ENCODE data around the gene MBD3L2. TPM values are rescaled to one million over a fixed set of nuclear protein-coding genes. Genes with fewer than 3 reads are reported as not detected.
"Not testable (repeated sequence)": the region's sequence is repeated elsewhere in the genome, so short reads cannot be mapped to it uniquely, and the experiment has no call there.

Gene MBD3L2
- not detected for total RNA-seq
- long read RNA-seq, donor 1: 0 reads
- long read RNA-seq, donor 2: 0 reads

DNA sequence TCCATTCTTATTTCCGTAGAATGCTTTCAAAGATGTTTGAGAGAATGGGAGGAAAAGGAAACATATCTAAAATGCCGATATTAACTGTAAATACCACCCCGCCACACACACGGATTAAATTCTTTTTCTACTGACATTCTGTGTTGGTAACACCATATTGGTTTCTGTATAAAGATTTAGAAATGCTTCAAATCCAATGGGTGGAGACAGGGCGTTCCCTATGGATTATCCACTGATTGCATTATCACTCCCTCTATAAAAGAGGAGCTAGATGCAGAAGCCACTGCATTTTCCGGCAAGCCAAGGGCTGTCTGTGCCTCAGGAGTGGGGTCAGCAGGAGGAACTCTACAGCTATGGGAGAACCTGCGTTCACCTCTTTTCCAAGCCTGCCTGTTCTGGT, at the start of gene MBD3L2:
Gene MBD3L2, plus strand, starts transcription at position 301 of the 400 bp plus-strand sequence. Its CDS starts 53 bp downstream, at position 354.
- DNase-seq (ENCODE audit: low spot score); intact Hi-C loops (cut with DNase I): not testable (repeated sequence)

DNA sequence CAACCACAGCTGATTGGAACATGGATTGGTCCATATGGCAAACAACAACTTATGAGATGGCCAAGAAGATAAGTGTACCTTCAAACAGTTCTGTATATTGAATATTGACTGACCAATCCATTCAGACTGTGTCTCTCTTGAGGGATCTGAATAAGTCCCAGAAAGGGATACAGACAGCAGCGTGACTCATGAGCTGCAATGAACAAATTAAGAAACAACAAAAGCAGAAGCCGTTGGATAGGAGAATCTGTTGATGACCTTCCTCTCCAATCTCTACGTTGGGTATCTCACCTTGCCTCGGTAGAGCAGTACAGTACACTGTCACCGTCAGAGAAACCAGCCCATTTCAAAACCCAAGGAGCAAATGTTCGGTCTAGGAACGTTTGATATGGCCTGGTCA, 49.2 kb upstream of the MBD3L2 start:
- intact Hi-C loops (cut with DNase I): no loop called here

DNA sequence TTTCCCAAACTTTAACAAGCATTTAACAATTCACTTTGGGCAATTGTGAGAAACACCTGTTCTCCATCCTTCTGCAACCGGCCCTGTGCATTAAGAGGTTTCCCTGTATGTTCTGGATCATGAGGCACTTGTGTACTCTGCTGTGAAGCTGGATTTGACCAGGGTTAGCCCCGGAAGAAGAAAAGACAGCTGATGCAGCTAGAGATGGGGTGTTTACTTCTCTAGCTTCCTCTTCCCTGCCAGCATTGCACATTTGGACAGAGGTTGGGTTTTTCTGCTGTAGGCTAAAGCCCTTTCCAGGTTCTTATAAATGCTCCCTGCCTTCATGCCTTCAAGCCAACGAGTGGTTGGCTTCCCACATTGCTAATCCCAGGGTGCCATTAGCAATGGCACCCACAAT, 48.8 kb upstream of the MBD3L2 start:
- DNase-seq (ENCODE audit: low spot score): no peak
- intact Hi-C loops (cut with DNase I): no loop called here

More for the DNA sequence above, 49.2 kb upstream of the MBD3L2 start:
- DNase-seq (ENCODE audit: low spot score): no peak

DNA sequence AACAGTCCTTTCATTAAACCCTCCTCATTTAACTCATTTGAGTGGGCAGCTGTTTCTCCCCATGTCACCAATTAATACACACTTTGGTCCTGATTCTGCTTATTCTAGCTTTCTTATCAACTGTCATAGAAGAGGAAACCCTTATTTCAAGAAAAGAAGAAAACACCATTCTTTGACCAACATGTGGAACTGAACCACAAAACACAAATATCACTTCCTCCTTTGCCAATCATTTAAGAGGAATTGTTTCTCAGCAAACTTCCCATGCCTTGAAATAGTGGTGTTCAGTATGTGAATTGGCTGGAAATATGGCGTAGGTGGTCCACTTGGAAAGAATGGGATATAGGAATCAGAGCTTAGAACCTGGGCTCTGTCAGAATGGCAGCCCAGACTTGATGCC, 48.3 kb upstream of the MBD3L2 start:
- no peak for DNase-seq (ENCODE audit: low spot score)
- intact Hi-C loops (cut with DNase I): no loop called here

DNA sequence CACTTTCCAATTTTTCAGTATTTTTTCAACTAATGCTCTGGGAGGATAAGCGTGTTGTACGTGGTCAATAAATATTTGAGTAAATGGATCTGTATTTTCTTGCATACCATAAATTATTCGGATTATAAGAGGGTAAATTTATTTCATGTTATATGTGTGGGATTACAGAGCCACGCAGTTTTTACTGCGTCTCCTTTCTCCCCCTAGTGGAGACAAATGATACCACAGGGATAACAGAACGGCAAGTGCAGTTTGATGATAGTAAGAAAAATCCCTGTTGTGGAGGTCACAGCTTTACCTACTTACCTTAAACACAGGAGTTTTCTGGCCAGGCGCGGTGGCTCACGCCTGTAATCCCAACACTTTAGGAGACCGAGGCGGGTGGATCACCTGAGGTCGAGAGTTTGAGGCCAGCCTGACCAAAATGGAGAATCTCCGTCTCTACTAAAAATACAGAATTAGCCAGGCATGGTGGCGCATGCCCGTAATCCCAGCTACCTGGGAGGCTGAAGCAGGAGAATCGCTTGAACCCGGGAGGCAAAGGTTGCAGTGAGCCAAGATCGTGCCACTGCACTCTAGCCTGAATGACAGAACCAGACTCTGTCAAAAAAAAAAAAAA, 44.7 kb upstream of the MBD3L2 start:
- intact Hi-C loops (cut with DNase I): no loop called here
- no peak for DNase-seq (ENCODE audit: low spot score)

DNA sequence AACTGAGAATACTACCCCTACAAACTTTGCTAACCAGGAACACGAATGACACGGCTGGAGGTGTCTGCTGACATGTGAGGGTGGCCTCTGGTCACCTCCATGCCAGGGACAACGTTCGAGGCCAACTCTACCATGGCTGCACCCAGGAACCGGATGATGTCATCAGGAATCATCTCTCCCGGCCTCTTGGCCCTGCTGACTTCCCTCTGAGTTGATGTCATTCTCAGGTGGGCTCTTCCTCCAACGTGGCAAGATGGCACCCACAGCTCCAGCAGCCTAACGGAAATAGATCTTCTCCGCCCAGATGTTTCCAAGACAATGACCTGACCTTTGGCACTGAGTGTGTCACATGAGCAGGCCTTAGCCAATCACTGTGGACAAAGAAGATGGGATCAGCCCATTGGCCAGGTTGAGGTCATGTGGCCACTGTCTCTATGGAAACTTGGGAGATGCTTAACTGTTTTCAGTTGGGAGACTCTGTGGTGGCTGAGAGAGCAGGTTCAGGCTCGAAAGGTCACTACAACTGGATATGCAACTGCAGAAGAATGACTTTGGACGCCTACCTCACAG, 42.9 kb upstream of the MBD3L2 start:
- no peak for DNase-seq (ENCODE audit: low spot score)
- intact Hi-C loops (cut with DNase I): no loop called here

DNA sequence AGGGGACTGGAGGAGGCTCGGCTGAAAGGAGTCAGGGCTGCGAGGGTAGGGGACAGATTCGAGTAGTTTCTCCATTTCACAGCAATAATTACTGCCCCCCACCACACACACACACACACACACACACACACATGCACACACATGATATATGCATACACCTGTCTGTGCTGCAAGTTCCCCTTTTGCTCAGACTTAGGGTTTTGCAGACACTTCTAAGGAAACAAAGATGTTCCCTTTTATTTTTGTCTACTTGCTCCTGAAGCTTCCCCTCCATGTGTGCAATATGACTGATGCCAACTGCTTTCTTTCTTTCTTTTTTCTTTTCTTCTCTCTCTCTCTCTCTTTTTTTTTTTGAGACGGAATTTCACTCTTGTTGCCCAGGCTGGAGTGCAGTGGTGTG, 41.3 kb upstream of the MBD3L2 start:
- DNase-seq (ENCODE audit: low spot score): no peak
- intact Hi-C loops (cut with DNase I): no loop called here

DNA sequence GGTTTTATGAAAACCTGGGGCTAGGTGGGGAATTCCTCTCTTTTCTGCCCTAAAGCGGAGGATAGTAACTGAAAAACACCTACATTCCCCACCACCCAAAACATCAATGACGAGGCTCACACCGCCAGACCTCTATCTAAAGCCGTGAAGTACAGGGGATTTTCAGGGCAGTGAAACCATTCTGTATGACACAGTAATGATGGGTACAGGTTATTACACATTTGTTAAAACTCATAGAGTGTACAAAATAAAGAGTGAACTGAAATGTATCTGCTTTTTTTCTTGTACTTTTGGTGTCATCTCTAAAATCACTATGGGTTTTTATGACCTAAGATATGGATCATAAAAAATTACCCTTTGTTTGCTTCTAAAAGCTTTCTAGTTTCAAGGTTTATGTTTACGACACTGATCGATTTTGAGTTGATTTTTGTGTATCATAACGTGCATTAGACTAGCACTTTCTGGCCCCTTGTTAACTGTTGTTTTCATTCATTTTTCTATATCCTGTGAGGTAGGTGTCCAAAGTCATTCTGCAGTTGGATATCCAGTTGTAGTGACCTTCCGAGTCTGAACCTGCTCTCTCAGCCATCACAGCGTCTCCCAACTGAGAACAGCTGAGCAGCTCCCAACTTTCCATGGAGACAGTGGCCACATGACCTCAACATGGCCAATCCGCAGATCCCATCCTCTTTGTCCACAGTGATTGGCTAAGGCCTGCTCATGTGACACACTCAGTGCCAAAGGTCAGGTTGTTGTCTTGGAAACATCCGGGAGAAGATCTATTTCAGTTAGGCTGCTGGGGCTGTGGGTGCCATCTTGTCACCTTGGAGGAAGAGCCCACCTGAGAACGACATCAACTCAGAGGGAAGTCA, 38.2 kb upstream of the MBD3L2 start:
- DNase-seq (ENCODE audit: low spot score): no peak
- intact Hi-C loops (cut with DNase I): no loop called here

DNA sequence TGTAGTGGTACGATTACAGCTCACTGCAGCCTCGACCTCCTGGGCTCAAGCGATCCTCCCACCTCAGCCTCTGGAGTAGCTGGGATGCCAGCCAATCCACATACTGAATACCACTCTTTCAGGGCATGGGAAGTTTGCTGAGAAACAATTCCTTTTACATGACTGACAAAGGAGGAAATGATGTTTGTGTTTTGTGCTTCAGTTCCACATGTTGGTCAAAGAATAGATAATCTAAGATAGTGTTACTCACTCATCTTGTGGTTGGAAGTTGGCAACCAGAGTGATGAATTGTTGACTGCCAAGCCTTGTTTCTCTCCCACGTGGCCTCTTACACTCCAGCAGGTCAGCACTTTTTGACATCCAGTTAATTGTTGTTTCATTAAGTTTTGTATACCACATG, 35.4 kb upstream of the MBD3L2 start:
- intact Hi-C loops (cut with DNase I): no loop called here
- DNase-seq (ENCODE audit: low spot score): no peak

DNA sequence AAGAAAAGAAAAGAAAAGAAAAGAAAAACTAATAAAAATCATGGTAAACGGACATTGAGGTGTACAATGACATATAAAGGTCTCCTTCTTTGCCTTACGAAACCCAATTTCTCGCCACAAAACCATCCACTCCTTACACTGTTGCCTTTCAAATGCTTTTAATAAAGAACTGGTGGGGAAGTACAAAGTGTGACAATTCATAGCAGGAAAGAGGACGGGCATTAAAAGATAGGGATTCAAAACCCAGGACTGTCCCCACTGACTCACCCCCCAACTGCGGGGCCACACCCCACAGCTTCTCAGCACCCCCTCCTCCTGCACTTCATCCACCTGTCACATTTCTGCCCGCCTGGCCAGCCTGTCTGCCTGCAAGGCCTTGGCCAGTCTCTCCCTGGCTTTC, 30.3 kb upstream of the MBD3L2 start:
- no peak for DNase-seq (ENCODE audit: low spot score)
- intact Hi-C loops (cut with DNase I): no loop called here

DNA sequence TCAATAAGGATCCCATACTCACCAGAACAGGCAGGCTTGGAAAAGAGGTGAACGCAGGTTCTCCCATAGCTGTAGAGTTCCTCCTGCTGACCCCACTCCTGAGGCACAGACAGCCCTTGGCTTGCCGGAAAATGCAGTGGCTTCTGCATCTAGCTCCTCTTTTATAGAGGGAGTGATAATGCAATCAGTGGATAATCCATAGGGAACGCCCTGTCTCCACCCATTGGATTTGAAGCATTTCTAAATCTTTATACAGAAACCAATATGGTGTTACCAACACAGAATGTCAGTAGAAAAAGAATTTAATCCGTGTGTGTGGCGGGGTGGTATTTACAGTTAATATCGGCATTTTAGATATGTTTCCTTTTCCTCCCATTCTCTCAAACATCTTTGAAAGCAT, 27.8 kb upstream of the MBD3L2 start, which contains the start of gene MBD3L2B:
Gene MBD3L2B, minus strand, starts transcription at position 101 of the 400 bp plus-strand sequence. Its CDS starts 34 bp downstream, at position 67.
- DNase-seq (ENCODE audit: low spot score); intact Hi-C loops (cut with DNase I): not testable (repeated sequence)

DNA sequence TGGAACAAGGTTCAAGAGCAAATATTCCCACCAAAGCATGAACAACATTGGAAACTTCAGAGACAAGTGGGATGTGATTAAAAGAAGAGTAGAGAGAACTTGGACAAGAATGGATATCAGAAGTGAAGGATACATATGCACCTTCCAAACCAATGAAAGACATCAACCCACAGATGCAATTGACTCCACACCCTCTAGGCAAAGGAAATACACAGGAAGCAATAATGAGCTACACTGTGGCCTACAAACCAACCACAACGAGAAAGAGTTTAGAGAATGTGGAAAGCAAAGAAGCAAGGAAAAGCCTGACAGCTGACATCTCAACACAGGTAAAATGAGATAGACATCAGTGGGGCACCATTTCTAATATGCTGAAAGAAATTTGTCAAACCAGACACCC, 20.3 kb upstream of the MBD3L2 start:
- intact Hi-C loops (cut with DNase I); DNase-seq (ENCODE audit: low spot score): not testable (repeated sequence)

DNA sequence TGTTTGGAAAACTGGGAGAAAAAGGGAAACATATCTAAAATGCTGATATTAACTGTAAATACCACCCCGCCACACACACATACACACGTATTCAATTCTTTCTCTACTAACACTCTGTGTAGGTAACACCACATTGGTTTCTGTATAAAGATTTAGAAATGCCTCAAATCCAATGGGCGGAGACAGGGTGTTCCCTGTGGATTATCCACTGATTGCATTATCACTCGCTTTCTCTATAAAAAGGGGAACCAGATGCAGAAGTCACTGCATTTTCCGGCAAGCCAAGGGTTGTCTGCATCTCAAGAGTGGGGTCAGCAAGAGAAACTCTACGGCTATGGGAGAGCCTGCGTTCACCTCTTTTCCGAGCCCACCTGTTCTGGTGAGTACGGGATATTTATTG, 18.8 kb upstream of the MBD3L2 start, which contains the start of gene MBD3L5:
Gene MBD3L5, plus strand, starts transcription at position 301 of the 400 bp plus-strand sequence. Its CDS starts 34 bp downstream, at position 335.
- DNase-seq (ENCODE audit: low spot score); intact Hi-C loops (cut with DNase I): not testable (repeated sequence)

DNA sequence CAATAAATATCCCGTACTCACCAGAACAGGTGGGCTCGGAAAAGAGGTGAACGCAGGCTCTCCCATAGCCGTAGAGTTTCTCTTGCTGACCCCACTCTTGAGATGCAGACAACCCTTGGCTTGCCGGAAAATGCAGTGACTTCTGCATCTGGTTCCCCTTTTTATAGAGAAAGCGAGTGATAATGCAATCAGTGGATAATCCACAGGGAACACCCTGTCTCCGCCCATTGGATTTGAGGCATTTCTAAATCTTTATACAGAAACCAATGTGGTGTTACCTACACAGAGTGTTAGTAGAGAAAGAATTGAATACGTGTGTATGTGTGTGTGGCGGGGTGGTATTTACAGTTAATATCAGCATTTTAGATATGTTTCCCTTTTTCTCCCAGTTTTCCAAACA, 9.0 kb upstream of the MBD3L2 start, which contains the start of gene MBD3L4:
Gene MBD3L4, minus strand, starts transcription at position 101 of the 400 bp plus-strand sequence. Its CDS starts 35 bp downstream, at position 66.
- intact Hi-C loops (cut with DNase I): not testable (repeated sequence)

DNA sequence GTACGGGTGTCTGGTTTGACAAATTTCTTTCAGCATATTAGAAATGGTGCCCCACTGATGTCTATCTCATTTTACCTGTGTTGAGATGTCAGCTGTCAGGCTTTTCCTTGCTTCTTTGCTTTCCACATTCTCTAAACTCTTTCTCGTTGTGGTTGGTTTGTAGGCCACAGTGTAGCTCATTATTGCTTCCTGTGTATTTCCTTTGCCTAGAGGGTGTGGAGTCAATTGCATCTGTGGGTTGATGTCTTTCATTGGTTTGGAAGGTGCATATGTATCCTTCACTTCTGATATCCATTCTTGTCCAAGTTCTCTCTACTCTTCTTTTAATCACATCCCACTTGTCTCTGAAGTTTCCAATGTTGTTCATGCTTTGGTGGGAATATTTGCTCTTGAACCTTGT, 7.6 kb upstream of the MBD3L2 start:
- DNase-seq (ENCODE audit: low spot score); intact Hi-C loops (cut with DNase I): not testable (repeated sequence)

More for the DNA sequence above, 9.0 kb upstream of the MBD3L2 start, which contains the start of gene MBD3L4:
- not testable (repeated sequence) for DNase-seq (ENCODE audit: low spot score)

DNA sequence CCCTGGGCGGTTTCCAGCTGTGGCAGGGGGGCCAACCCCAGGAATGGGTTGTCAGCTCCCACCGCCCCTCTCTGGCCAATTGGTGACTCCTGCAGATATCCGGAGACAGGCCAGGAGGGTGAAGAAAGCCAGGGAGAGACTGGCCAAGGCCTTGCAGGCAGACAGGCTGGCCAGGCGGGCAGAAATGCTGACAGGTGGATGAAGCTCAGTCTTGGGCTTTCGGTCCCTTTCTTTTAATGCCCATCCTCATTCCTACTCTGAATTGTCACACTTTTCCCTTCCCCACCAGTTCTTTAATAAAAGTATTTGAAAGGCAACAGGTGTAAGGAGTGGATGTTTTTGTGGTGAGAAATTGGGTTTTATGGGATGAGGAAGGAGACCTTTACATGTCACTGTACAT, 2.3 kb downstream of the MBD3L2 start:
- intact Hi-C loops (cut with DNase I): not testable (repeated sequence)
- DNase-seq (ENCODE audit: low spot score): peak; percentile 68

DNA sequence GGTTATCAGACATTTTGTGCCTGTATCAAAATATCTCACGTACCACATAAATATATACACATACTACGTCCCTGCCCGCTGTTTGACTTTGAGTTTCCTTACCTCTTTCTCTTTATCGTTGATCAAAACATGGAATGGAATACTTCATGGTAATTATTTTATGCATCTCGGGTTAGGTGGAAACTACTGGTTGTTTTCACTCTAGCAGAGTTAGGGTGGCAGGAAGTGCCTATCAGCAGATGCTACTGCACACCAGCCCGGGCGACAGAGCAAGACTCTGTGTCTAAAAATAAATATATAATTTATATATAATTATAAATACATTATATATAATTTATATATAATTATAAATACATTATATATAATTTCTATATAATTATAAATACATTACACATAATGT, 3.8 kb downstream of the MBD3L2 start:
- intact Hi-C loops (cut with DNase I); DNase-seq (ENCODE audit: low spot score): not testable (repeated sequence)

DNA sequence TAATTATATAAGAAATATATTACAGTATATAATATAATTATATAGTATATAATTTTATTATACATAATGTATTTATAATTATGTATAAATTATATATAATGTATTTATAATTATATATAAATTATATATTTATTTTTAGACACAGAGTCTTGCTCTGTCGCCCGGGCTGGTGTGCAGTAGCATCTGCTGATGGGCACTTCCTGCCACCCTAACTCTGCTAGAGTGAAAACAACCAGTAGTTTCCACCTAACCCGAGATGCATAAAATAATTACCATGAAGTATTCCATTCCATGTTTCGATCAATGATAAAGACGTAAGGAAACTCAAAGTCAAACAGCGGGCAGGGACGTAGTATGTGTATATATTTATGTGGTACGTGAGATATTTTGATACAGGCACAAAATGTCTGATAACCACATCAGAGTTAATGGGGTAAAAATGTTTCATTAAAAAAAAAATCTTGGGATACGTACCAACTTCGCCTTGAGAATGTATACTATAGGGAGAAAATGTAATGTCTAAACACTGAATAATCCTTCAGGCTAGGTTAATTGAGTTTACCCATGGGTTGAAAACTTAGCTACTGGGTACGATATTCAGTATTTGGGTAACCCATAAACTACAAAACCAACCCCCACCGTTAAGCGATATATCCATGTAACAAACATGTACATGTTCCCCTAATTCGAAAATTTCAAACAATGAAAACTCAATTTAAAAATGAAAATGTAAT, 5.7 kb downstream of the MBD3L2 start:
- intact Hi-C loops (cut with DNase I); DNase-seq (ENCODE audit: low spot score): not testable (repeated sequence)

DNA sequence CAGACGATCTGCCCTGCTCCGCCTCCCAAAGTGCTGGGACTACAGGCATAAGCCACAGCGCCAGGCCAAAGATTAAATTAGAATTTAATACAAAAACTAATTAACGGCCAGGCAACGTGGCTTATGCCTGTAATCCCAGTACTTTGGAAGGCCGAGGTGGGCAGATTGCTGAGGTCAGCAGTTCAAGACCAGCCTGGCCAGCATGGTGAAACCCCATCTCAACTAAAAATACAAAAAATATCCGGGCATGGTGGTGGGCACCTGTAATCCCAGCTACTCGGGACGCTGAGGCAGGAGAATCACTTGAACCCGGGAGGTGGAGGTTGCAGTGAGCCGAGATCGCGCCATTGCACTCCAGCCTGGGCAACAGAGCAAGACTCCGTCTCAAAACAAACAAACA, 6.6 kb downstream of the MBD3L2 start:
- intact Hi-C loops (cut with DNase I); DNase-seq (ENCODE audit: low spot score): not testable (repeated sequence)
